Measurements from ENCODE around the gene KRTAP2-3.

Gene KRTAP2-3

DNA sequence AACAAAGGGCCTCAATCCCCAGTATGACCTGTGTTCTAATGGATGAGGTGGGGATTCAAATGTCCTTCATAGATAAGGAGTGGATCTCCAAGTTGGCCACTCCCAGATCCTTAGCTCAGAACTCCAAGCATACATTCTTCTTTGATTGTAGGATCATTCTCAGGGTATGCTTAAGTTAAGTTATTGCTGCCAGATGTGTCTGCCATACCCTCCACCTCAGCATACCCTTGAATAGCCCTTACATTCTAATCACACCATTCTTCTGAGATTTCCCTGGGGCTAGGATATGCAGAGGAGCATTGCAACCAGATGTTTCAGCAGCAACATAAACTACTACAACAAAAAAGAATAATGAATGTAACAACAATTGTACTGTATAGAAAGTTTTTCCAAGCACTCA lies 7.4 kb upstream of the KRTAP2-3 start:
- TF ChIP-seq POLR2AphosphoS5 (IDR thresholded peaks at IDR 0.05; ENCODE audit: low read depth, low read length): no peak
- TF ChIP-seq, protein P1, sequence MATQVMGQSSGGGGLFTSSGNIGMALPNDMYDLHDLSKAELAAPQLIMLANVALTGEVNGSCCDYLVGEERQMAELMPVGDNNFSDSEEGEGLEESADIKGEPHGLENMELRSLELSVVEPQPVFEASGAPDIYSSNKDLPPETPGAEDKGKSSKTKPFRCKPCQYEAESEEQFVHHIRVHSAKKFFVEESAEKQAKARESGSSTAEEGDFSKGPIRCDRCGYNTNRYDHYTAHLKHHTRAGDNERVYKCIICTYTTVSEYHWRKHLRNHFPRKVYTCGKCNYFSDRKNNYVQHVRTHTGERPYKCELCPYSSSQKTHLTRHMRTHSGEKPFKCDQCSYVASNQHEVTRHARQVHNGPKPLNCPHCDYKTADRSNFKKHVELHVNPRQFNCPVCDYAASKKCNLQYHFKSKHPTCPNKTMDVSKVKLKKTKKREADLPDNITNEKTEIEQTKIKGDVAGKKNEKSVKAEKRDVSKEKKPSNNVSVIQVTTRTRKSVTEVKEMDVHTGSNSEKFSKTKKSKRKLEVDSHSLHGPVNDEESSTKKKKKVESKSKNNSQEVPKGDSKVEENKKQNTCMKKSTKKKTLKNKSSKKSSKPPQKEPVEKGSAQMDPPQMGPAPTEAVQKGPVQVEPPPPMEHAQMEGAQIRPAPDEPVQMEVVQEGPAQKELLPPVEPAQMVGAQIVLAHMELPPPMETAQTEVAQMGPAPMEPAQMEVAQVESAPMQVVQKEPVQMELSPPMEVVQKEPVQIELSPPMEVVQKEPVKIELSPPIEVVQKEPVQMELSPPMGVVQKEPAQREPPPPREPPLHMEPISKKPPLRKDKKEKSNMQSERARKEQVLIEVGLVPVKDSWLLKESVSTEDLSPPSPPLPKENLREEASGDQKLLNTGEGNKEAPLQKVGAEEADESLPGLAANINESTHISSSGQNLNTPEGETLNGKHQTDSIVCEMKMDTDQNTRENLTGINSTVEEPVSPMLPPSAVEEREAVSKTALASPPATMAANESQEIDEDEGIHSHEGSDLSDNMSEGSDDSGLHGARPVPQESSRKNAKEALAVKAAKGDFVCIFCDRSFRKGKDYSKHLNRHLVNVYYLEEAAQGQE (IDR thresholded peaks at IDR 0.05; ENCODE audit: insufficient read depth in 1 of 2, low read depth in 2 of 2, low read length in 2 of 2): no peak
- TF ChIP-seq FOXP2 (optimal IDR thresholded peaks at IDR 0.05; ENCODE audit: borderline replicate concordance, extremely low read depth, extremely low read length, insufficient read depth): no peak
- no peak for TF ChIP-seq TAF1 (IDR thresholded peaks at IDR 0.05; ENCODE audit: borderline replicate concordance, insufficient read depth, low read length)
- TF ChIP-seq SIN3A (IDR thresholded peaks at IDR 0.05; ENCODE audit: borderline replicate concordance, insufficient read depth, low read length): no peak

DNA sequence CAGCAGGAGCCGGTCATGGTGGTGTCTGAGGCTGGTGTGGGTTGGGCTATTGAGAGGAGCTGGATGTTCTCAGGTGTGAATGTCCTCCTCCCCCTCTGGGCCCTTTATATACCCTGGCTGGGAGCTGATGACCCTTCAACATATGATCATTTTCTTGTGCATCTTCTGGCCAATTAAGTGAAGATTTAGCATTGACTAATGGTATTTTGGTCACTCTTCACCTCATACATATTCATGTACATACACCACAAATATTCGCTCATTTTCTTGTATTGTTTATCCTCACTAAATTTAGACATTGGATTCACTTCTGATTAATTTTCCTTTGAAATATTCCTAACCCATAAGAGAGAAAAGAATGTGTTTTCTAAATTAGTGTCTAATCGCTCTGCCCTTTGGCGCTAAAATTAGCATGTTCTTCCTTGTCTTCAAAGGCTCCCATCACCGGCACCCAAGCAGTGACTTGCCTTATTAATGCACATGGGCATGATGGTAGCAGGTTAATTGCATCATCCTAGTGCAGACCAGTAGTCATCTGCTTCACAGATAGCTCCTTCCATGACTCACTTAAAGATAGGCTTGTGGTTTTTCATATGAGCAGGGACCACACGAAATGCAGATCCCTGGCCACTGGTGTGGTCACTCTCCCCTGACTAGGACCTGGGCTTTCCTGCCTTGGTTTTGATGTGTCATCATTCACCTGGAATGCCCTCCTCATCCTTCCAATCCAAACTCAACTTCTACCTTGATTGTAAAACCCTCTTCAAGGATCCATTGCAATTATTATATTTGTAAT lies 6.1 kb upstream of the KRTAP2-3 start, which contains the start of gene KRTAP2-4:
TSS of gene KRTAP2-4 (minus strand) at position 51 of the 796 bp plus-strand sequence. CDS start at position 17, 34 bp downstream.
- TF ChIP-seq POLR2AphosphoS5 (IDR thresholded peaks at IDR 0.05; ENCODE audit: low read depth, low read length): no peak
- TF ChIP-seq, protein P1 (IDR thresholded peaks at IDR 0.05; ENCODE audit: insufficient read depth in 1 of 2, low read depth in 2 of 2, low read length in 2 of 2): no peak
- no peak for TF ChIP-seq FOXP2 (optimal IDR thresholded peaks at IDR 0.05; ENCODE audit: borderline replicate concordance, extremely low read depth, extremely low read length, insufficient read depth)
- no peak for TF ChIP-seq SIN3A (IDR thresholded peaks at IDR 0.05; ENCODE audit: borderline replicate concordance, insufficient read depth, low read length)
- no peak for TF ChIP-seq TAF1 (IDR thresholded peaks at IDR 0.05; ENCODE audit: borderline replicate concordance, insufficient read depth, low read length)

DNA sequence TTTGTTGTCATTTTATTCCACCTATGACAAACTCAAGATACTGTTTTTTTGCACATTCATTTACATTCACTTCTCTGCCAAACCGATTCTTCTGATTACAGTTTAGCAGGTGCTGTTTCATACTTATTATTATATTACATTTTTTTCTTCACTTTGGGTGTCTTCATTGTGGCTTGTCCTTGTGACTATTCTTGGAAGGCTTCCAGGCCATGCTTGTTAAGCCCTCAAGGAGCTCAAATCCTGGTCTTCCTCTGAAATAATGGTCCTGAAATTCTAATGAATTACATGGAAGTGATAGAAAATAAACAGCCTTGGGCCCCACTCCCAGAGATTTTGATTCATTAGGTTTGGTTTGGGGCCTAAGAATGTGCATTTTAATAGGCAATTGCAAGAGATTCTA lies 4.4 kb upstream of the KRTAP2-3 start:
- TF ChIP-seq FOXP2 (optimal IDR thresholded peaks at IDR 0.05; ENCODE audit: borderline replicate concordance, extremely low read depth, extremely low read length, insufficient read depth) (no peak), SIN3A (IDR thresholded peaks at IDR 0.05; ENCODE audit: borderline replicate concordance, insufficient read depth, low read length) (no peak)
- TF ChIP-seq, protein P1 (IDR thresholded peaks at IDR 0.05; ENCODE audit: insufficient read depth in 1 of 2, low read depth in 2 of 2, low read length in 2 of 2): no peak

DNA sequence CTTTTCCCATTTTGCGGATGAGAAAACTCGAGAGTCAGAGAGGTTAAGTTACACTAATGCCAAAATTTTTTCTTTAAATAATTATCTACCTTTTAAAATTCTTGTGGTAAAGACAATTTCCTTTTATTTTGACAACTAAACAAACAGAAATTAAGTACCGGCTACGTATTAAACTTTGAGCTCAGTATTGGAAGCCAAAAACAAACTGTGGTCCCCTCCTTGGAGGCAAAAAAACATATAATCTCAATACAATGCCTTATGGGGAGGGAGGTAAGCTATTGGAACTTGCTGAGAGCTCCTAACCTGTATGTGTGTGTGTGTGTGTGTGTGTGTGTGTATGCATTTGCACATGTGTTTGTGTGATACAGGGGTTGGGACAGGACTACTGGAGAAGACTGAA lies 3.5 kb upstream of the KRTAP2-3 start:
- TF ChIP-seq, protein P1 (IDR thresholded peaks at IDR 0.05; ENCODE audit: insufficient read depth in 1 of 2, low read depth in 2 of 2, low read length in 2 of 2): no peak
- no peak for TF ChIP-seq POLR2AphosphoS5 (IDR thresholded peaks at IDR 0.05; ENCODE audit: low read depth, low read length)
- no peak for TF ChIP-seq TAF1 (IDR thresholded peaks at IDR 0.05; ENCODE audit: borderline replicate concordance, insufficient read depth, low read length)
- no peak for TF ChIP-seq FOXP2 (optimal IDR thresholded peaks at IDR 0.05; ENCODE audit: borderline replicate concordance, extremely low read depth, extremely low read length, insufficient read depth)
- no peak for TF ChIP-seq SIN3A (IDR thresholded peaks at IDR 0.05; ENCODE audit: borderline replicate concordance, insufficient read depth, low read length)

Data from PFSK-1 (cell line).